ENCODE measurements around the gene IFRD1. TPM values are rescaled to one million over a fixed set of nuclear protein-coding genes. Genes with fewer than 3 reads are reported as not detected.

The IFRD1 gene
- polyA plus RNA-seq, 1 donor (not counting 4 experiments of a cell fraction or from before 2014, with no cell fraction given) = 38.3 TPM

GRCh38 chr7:112495156-112495788 lies 45.0 kb downstream of the IFRD1 start:
- H2AFZ ChIP-seq (ENCODE audit: control insufficient read depth, low read length) = no peak overlapping the region
- no peaks in the 10 kb centered on the region for H3K9me3 ChIP-seq (ENCODE audit: control insufficient read depth, low read depth, low read length)
- H4K20me1 ChIP-seq (ENCODE audit: control insufficient read depth, extremely low read depth, insufficient read depth, low read length) = no peaks in the 10 kb centered on the region
- no peaks in the 10 kb centered on the region for H3K36me3 ChIP-seq (ENCODE audit: control insufficient read depth in 2 of 2, extremely low read depth in 1 of 2, insufficient read depth in 2 of 2, low read length in 2 of 2)
- no peaks in the 10 kb centered on the region for H3K9me1 ChIP-seq (ENCODE audit: control insufficient read depth, extremely low read depth, insufficient read depth, low read length)
- H3K4me3 ChIP-seq (ENCODE audit: control insufficient read depth in 2 of 3, extremely low read depth in 1 of 3, insufficient read depth in 2 of 3, low read depth in 1 of 3, low read length in 3 of 3) = no peak overlapping the region
- no peak overlapping the region for H3K9ac ChIP-seq (ENCODE audit: control insufficient read depth, extremely low read depth, insufficient read depth, low read length)
- no peaks in the 10 kb centered on the region for H3K27me3 ChIP-seq (ENCODE audit: control insufficient read depth, extremely low read depth, insufficient read depth, low read length)
- no peak for FAIRE-seq
- no peak for DNase-seq (ENCODE audit: low read depth, low spot score)
- H3K4me1 ChIP-seq (ENCODE audit: control insufficient read depth, extremely low read depth, insufficient read depth, low read length) = peaks cover 3% of the 10 kb centered on the region
- H3K27ac ChIP-seq (ENCODE audit: control insufficient read depth, insufficient read depth, low read length) = no peak overlapping the region
- dilution Hi-C loops (cut with MboI; ENCODE audit: extremely low pct_ligation_motif_present, low sequenced_read_pairs) = no loop called here
- TF ChIP-seq, protein P1, sequence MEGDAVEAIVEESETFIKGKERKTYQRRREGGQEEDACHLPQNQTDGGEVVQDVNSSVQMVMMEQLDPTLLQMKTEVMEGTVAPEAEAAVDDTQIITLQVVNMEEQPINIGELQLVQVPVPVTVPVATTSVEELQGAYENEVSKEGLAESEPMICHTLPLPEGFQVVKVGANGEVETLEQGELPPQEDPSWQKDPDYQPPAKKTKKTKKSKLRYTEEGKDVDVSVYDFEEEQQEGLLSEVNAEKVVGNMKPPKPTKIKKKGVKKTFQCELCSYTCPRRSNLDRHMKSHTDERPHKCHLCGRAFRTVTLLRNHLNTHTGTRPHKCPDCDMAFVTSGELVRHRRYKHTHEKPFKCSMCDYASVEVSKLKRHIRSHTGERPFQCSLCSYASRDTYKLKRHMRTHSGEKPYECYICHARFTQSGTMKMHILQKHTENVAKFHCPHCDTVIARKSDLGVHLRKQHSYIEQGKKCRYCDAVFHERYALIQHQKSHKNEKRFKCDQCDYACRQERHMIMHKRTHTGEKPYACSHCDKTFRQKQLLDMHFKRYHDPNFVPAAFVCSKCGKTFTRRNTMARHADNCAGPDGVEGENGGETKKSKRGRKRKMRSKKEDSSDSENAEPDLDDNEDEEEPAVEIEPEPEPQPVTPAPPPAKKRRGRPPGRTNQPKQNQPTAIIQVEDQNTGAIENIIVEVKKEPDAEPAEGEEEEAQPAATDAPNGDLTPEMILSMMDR (optimal IDR thresholded peaks at IDR 0.05 in 1 of 3, IDR thresholded peaks at IDR 0.05 in 1 of 3, conservative IDR thresholded peaks at IDR 0.05 in 1 of 3; ENCODE audit: extremely low read depth in 1 of 3, insufficient read depth in 2 of 3, low read length in 3 of 3) = no peak
- TF ChIP-seq EZH2 (IDR thresholded peaks at IDR 0.05; ENCODE audit: low read length) = no peak
- no peak overlapping the region for H3K4me2 ChIP-seq (ENCODE audit: control insufficient read depth, extremely low read depth, insufficient read depth, low read depth, low read length)
- no peaks in the 10 kb centered on the region for H3K79me2 ChIP-seq (ENCODE audit: control insufficient read depth, insufficient read depth, low read length)

GRCh38 chr7:112495810-112496462 lies 45.7 kb downstream of the IFRD1 start:
- no peak overlapping the region for H3K4me3 ChIP-seq (ENCODE audit: control insufficient read depth in 2 of 3, extremely low read depth in 1 of 3, insufficient read depth in 2 of 3, low read depth in 1 of 3, low read length in 3 of 3)
- H3K27me3 ChIP-seq (ENCODE audit: control insufficient read depth, extremely low read depth, insufficient read depth, low read length) = no peaks in the 10 kb centered on the region
- H3K27ac ChIP-seq (ENCODE audit: control insufficient read depth, insufficient read depth, low read length) = no peak overlapping the region
- TF ChIP-seq, protein P1 (optimal IDR thresholded peaks at IDR 0.05 in 1 of 3, IDR thresholded peaks at IDR 0.05 in 1 of 3, conservative IDR thresholded peaks at IDR 0.05 in 1 of 3; ENCODE audit: extremely low read depth in 1 of 3, insufficient read depth in 2 of 3, low read length in 3 of 3) = peak; percentile 41 to 73 (median 57)
- TF ChIP-seq EZH2 (IDR thresholded peaks at IDR 0.05; ENCODE audit: low read length) = no peak
- H4K20me1 ChIP-seq (ENCODE audit: control insufficient read depth, extremely low read depth, insufficient read depth, low read length) = no peaks in the 10 kb centered on the region
- no peak overlapping the region for H2AFZ ChIP-seq (ENCODE audit: control insufficient read depth, low read length)
- H3K79me2 ChIP-seq (ENCODE audit: control insufficient read depth, insufficient read depth, low read length) = no peaks in the 10 kb centered on the region
- H3K9ac ChIP-seq (ENCODE audit: control insufficient read depth, extremely low read depth, insufficient read depth, low read length) = no peak overlapping the region
- H3K36me3 ChIP-seq (ENCODE audit: control insufficient read depth in 2 of 2, extremely low read depth in 1 of 2, insufficient read depth in 2 of 2, low read length in 2 of 2) = no peaks in the 10 kb centered on the region
- dilution Hi-C loops (cut with MboI; ENCODE audit: extremely low pct_ligation_motif_present, low sequenced_read_pairs) = no loop called here
- peaks cover 3% of the 10 kb centered on the region for H3K4me1 ChIP-seq (ENCODE audit: control insufficient read depth, extremely low read depth, insufficient read depth, low read length)
- H3K9me3 ChIP-seq (ENCODE audit: control insufficient read depth, low read depth, low read length) = no peaks in the 10 kb centered on the region
- DNase-seq (ENCODE audit: low read depth, low spot score) = no peak
- H3K9me1 ChIP-seq (ENCODE audit: control insufficient read depth, extremely low read depth, insufficient read depth, low read length) = no peaks in the 10 kb centered on the region
- peak; percentile 79 for FAIRE-seq
- no peak overlapping the region for H3K4me2 ChIP-seq (ENCODE audit: control insufficient read depth, extremely low read depth, insufficient read depth, low read depth, low read length)
